Activated T-cell treated with anti-CD3 and anti-CD28 coated beads, Interleukin-2, amount 50 U/mL, for 24 hours (primary cell): ENCODE measurements around the gene MEGF9.
"Not testable (repeated sequence)": the region's sequence is repeated elsewhere in the genome, so short reads cannot be mapped to it uniquely, and the experiment has no call there.

Experiments
- DNase-seq: peaks from one replicate; pipeline ENCODE4 v3.0.0-alpha.2; 2020
- H3K27ac Mint-ChIP-seq: 2 replicates; pipeline ENCODE4 v1.8.0; 2020; ENCODE audit warnings: mild to moderate bottlenecking, mixed read lengths
- H3K27me3 Mint-ChIP-seq: 2 replicates; pipeline ENCODE4 v1.8.0; 2020; ENCODE audit warnings: mixed read lengths
- H3K36me3 Mint-ChIP-seq: 2 replicates; pipeline ENCODE4 v1.8.0; 2020; ENCODE audit warnings: low read depth, mixed read lengths
- H3K4me1 Mint-ChIP-seq: 2 replicates; pipeline ENCODE4 v1.8.0; 2020; ENCODE audit warnings: low read depth, mixed read lengths
- H3K4me3 Mint-ChIP-seq: 2 replicates; pipeline ENCODE4 v1.8.0; 2020; ENCODE audit warnings: mild to moderate bottlenecking, moderate library complexity, mixed read lengths
- H3K9me3 Mint-ChIP-seq: 2 replicates; pipeline ENCODE4 v1.8.0; 2020; ENCODE audit warnings: mixed read lengths

The MEGF9 gene

DNA sequence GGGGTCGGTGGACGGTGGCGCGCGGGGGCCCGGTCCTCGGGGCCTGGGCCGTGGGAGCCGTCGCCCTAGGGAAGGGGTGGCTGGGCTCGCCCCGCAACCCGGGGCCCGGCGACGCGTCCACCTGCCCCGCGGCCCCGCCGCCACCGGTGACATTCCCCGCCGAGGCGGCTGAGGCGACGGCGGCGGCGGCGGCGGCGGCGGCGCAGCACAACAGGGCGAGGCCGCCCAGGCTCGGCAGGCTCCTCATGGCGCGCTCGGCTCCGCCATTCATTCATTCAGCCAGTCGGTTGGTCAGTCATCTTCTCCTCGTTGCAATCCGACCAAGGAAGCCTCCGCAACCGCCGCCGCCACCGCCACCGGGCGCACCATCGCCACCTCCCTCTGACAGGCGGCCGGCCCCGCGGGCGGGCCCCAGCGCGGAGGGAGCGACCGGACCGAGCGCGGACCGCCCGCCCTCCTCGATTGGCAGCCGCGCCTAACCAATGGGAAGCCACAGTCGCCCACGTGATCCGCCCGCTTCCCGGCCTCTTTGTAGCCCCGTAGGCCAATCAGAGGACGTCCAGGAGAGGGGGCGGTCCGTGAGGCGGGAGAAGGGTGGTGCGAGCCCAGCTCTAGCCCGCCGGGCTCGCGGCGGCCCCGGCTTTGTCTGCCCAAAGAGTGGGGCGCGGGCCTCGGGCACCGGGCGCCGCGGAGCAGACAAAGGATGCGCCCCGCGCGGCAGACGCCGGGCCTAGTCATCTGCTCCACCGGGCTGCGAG lies at the start of gene MEGF9:
TSS of gene MEGF9 (minus strand) at position 383 of the 758 bp plus-strand sequence. CDS start at position 271, 112 bp downstream.
- peaks cover 1% of the 10 kb centered on the region for H3K36me3 Mint-ChIP-seq
- H3K9me3 Mint-ChIP-seq: no peaks in the 10 kb centered on the region
- DNase-seq: peak; percentile 98
- no peaks in the 10 kb centered on the region for H3K27me3 Mint-ChIP-seq
- peaks cover 40% of the 10 kb centered on the region for H3K4me1 Mint-ChIP-seq
- peak within 1 kb of the TSS; percentile 91 for H3K27ac Mint-ChIP-seq
- H3K4me3 Mint-ChIP-seq: peak within 1 kb of the TSS; percentile 86

DNA sequence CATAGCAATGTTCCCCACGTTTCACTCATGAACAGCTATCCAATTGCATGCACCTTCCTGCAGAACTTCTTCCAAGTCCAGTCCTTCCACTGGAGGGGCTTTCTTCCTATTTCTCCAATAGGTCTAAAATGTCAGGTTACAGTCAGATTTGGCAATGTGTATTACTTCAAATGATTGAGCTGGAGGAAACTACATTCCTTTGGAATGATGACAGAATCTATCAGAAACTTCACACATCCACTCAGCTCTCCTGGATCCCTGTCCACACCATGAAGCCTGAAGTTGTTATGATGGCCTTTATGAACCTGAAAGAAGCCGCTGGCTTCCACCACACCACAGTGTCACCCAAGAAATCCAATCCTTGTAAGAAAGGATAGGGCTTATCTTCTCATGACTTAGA lies 46.7 kb upstream of the MEGF9 start:
- H3K4me1 Mint-ChIP-seq: peaks cover 23% of the 10 kb centered on the region
- H3K36me3 Mint-ChIP-seq: peaks cover 81% of the 10 kb centered on the region
- H3K4me3 Mint-ChIP-seq: no peak overlapping the region

DNA sequence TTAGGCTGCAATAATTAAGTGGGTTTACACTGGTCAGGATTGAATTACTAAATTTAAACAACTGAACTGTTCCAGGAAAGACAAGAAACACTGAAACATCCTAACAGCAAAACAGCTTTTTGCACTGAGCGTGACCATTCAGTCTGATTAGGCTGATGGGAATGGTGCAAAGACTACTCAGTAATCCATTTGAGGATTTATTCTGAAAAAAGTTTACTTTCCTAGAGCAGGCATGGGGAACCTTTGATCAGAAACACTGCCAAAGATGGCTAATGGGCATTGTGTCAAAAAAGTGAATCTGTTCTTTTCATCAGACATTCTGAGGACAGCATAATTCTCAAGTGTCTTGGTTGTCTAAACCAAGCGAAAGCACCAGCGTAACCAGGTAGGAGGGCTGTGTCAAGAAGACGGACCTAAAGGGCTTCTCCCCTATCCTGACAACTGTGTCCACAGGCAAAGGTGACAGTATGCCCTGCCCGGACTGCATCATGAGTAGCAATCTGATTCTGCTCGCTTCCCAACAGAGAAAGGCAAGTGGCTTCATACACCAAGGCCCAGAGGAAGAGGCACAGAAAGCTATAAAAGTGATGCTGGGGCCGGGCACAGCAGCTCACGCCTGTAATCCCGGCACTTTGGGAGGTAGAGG lies 45.6 kb upstream of the MEGF9 start:
- Mint-ChIP-seq H3K36me3 (peaks cover 72% of the 10 kb centered on the region), H3K27me3 (no peaks in the 10 kb centered on the region), H3K4me3 (no peak overlapping the region), H3K27ac (peak overlapping the region; percentile 1), H3K9me3 (no peaks in the 10 kb centered on the region), H3K4me1 (peaks cover 25% of the 10 kb centered on the region)
- no peak for DNase-seq

More for the DNA sequence above, 46.7 kb upstream of the MEGF9 start:
- no peak for DNase-seq
- no peaks in the 10 kb centered on the region for H3K9me3 Mint-ChIP-seq
- peak overlapping the region; percentile 20 for H3K27ac Mint-ChIP-seq
- no peaks in the 10 kb centered on the region for H3K27me3 Mint-ChIP-seq

DNA sequence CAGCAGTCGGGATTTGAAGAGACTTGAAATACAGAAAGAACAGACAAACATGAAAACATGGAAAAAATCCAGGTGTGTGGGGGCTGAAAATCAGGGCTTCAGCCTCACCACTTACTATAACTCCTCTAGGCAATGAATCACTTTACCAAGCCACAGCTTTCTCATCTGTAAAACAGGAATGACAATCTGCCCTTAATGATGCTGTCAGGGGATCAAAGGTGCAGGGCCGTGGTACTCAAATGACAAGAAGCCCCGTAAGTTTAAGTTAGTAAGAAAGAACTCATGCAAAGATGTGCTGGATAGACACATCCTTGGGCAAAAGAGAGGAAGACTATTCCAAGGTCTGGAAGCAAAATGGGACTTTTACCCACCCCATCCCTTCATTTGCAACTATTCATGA lies 44.3 kb upstream of the MEGF9 start:
- H3K27me3 Mint-ChIP-seq: no peaks in the 10 kb centered on the region
- H3K9me3 Mint-ChIP-seq: no peaks in the 10 kb centered on the region
- H3K27ac Mint-ChIP-seq: peak overlapping the region; percentile 53
- no peak for DNase-seq
- peaks cover 25% of the 10 kb centered on the region for H3K4me1 Mint-ChIP-seq
- peaks cover 59% of the 10 kb centered on the region for H3K36me3 Mint-ChIP-seq
- no peak overlapping the region for H3K4me3 Mint-ChIP-seq

DNA sequence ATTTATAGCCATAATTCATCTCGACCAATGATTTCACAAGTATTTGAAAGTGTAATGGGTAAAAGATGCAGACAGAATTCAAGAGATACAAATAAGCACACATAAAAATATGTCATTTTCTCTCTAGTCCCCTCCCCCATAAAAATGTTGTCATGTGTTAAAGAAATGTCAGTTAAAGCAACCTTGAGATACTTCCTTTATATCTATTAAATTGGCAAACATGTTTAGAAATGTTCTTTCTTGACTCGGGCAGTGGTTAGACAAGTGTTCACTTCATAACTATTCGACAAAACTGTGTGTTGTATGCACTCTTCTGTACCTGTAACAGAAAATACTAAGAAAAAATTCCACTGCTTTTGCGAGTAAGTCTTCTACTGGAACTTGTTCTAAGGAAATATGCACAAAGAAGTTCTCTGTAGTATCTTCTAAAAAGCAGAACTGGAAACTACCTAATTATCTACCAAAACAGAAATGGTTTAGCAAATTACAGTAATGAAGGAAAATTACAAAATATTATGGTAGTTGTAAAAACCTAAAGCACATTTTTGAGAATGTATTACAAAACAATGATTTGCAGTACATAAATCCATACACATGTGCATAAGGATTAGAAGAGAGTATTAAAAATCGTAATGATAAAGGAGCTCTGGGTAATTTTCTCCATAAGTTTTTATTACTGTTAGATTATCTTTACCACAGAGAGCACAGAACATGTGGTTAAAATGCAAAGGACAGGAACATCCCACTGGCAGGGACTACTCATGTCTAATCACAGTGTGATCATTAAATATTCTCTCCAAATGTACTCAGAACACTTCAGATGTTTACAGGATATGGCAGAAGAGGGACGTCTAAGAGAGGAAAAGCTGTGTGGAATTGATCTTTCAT lies 43.0 kb upstream of the MEGF9 start:
- Mint-ChIP-seq H3K9me3 (no peaks in the 10 kb centered on the region), H3K4me1 (peaks cover 25% of the 10 kb centered on the region), H3K27ac (peak overlapping the region; percentile 53), H3K27me3 (no peaks in the 10 kb centered on the region), H3K36me3 (peaks cover 51% of the 10 kb centered on the region), H3K4me3 (no peak overlapping the region)
- no peak for DNase-seq

DNA sequence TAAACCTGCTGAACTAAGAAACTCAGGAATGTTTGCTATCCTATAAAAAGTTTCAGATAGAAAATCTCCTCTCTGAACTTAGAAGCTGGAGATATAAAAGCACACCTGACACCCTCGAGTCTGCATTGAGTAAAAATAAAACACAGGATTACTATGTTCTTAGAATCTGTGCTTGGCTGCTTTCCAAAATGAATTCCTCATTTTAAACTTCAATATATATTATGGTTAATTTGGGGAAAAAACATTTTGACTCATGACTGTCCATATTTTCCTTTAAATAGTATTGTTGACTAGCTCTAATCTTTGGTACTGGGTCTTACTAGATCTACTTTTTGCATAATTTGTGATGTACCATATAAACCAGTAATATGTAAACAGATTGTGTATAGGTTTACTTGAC lies 42.3 kb upstream of the MEGF9 start:
- Mint-ChIP-seq H3K4me3 (no peak overlapping the region), H3K9me3 (no peaks in the 10 kb centered on the region), H3K27ac (peak overlapping the region; percentile 74), H3K36me3 (peaks cover 46% of the 10 kb centered on the region), H3K27me3 (no peaks in the 10 kb centered on the region), H3K4me1 (peaks cover 25% of the 10 kb centered on the region)
- no peak for DNase-seq

DNA sequence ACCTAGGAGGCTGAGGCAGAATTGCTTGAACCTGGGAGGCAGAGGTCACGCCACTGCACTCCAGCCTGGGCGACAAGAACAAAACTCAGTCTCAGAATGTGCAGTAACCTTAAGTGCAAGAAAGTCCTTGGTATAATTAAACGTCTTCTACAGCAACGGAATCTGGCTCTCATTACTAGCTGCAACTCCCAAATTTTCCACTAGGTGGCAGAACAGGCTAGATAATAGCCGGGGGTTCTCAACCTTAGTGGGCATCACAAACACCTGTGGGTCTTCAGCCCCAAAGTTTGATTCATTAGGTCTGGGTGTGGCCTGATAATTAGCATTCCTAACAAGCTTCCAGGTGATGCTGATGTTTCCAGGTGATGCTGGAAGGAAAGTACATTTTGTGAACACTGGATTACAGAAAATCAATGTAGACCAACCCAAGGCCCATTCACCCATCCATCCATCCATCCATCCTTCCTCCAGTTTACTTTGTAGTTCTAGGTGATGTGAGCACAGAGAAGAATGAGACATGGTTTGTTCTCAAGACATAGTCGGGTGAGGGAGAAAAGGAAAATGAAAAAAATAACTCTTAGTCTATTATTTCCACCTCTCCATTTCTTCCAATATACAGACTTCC lies 41.7 kb upstream of the MEGF9 start:
- no peaks in the 10 kb centered on the region for H3K9me3 Mint-ChIP-seq
- H3K36me3 Mint-ChIP-seq: peaks cover 39% of the 10 kb centered on the region
- H3K27ac Mint-ChIP-seq: peak overlapping the region; percentile 74
- peak; percentile 64 for DNase-seq
- peaks cover 25% of the 10 kb centered on the region for H3K4me1 Mint-ChIP-seq
- H3K27me3 Mint-ChIP-seq: no peaks in the 10 kb centered on the region
- no peak overlapping the region for H3K4me3 Mint-ChIP-seq

DNA sequence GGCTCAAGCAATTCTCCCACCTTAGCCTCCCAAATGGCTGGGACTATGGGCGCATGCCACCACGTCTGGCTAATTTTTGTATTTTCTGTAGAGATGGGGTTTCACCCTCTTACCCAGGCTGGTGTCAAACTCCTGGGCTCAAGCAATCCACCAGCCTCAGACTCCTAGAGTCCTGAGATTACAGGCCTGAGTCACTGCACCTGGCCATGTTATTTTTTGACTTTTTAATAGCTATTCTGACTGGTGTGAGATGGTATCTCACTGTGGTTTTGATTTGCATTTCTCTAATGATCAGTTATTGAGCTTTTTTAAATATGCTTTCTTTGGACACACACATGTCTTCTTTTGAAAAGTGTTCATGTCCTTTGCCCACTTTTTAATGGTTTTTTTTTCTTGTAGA lies 40.8 kb upstream of the MEGF9 start:
- Mint-ChIP-seq H3K9me3 (no peaks in the 10 kb centered on the region), H3K4me3 (no peak overlapping the region), H3K27ac (no peak overlapping the region), H3K4me1 (peaks cover 25% of the 10 kb centered on the region), H3K27me3 (no peaks in the 10 kb centered on the region), H3K36me3 (peaks cover 31% of the 10 kb centered on the region)
- no peak for DNase-seq

DNA sequence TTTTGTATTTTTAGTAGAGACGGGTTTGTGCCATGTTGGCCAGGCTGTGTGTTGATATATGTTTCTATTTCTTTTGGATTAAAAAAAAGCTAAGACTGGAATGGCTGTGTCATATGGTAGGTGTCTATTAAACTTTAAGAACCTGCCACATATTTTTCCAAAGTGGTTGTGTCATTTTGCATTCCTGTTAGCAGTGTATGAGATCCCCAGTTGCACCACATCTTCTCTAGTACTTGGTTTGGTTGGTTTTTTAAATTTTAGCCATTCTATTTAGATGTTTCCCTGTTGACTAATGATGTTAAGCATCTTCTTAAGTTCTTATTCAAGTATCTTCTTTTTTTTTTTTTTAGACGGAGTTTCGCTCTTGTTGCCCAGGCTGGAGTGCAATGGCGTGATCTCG lies 36.2 kb upstream of the MEGF9 start:
- H3K36me3 Mint-ChIP-seq: peaks cover 5% of the 10 kb centered on the region

DNA sequence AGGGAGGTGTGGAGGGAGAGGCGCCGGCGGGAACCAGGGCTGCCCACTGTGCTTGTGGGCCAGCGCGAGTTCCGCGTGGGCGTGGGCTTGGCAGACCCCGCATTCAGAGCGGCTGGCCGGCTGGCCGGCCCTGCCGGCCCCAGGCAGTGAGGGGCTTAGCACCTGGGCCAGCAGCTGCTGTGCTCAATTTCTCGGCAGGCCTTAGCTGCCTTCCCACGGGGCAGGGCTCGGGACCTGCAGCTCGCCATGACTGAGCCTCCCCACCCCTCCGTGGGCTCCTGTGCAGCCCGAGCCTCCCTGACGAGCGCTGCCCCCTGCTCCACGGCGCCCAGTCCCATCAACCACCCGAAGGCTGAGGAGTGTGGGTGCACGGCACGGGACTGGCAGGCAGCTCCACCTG lies 32.1 kb upstream of the MEGF9 start:
- not testable (repeated sequence) for H3K36me3 Mint-ChIP-seq, H3K27ac Mint-ChIP-seq, H3K4me1 Mint-ChIP-seq

More for the DNA sequence above, 36.2 kb upstream of the MEGF9 start:
- no peak for DNase-seq
- no peaks in the 10 kb centered on the region for H3K9me3 Mint-ChIP-seq
- no peaks in the 10 kb centered on the region for H3K27me3 Mint-ChIP-seq
- no peak overlapping the region for H3K27ac Mint-ChIP-seq
- peaks cover 2% of the 10 kb centered on the region for H3K4me1 Mint-ChIP-seq
- no peak overlapping the region for H3K4me3 Mint-ChIP-seq

DNA sequence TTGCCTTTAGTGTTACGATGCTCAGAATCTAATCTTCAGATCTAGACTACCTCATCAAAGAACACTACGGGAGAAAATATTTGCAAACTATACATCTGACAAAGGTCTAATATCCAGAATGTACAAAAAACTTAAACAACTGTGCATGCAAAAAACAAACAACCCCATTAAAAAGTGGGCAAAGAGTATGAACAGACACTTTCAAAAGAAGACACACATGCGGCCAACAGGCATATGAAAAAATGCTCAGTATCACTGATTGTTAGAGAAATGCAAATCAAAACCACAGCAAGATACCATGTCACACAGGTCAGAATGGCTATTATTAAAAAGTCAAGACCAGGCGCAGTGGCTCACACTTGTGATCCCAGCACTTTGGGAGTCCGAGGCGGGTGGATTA lies 31.0 kb upstream of the MEGF9 start:
- Mint-ChIP-seq H3K36me3 (no peaks in the 10 kb centered on the region), H3K27ac (no peak overlapping the region), H3K4me1 (peaks cover 2% of the 10 kb centered on the region), H3K9me3 (no peaks in the 10 kb centered on the region), H3K4me3 (no peak overlapping the region), H3K27me3 (no peaks in the 10 kb centered on the region)
- no peak for DNase-seq

More for the DNA sequence above, 32.1 kb upstream of the MEGF9 start:
- H3K4me3 Mint-ChIP-seq, DNase-seq, H3K9me3 Mint-ChIP-seq, H3K27me3 Mint-ChIP-seq: not testable (repeated sequence)

DNA sequence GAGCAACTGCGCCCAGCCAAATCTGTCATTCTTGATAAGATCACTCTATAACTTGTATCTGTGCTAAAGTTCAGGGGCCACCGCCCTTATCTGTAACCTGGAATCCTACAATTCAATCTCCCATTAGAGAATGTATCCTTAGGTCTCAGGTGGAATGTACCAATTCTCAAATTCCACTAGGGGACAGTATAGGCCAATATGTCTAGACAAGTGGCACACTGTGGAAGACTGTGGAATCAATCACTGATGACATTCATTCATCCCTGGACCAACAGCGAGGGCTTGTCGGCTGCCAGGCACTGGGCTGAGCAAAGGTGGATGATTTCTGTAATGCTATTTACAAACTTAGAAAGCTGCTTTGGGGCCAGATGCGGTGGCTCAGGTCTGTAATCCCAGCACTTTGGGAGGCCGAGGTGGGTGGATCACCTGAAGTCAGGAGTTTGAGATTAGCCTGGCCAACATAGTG lies 28.7 kb upstream of the MEGF9 start:
- peaks cover 2% of the 10 kb centered on the region for H3K4me1 Mint-ChIP-seq
- H3K9me3 Mint-ChIP-seq: no peaks in the 10 kb centered on the region
- H3K27ac Mint-ChIP-seq: no peak overlapping the region
- DNase-seq: no peak
- H3K36me3 Mint-ChIP-seq: no peaks in the 10 kb centered on the region
- H3K4me3 Mint-ChIP-seq: no peak overlapping the region
- no peaks in the 10 kb centered on the region for H3K27me3 Mint-ChIP-seq

DNA sequence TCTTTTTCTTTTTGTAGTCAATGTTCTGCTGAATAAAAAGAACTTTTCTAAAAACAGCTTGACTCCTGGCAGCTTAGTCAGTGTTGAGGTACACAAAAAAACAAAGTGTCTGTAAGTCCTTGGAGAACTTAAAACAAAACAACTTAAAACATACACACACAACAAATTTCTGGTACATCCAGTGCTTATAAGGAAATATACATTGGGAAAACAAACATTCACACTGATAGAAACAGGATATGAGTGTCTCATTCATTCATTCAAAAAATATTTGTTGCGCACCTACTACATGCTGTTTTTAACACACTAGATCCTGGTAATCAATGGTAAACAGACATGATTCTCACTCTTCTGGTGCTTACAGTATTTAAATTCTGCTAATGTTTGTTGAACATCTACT lies 27.4 kb upstream of the MEGF9 start:
- no peak for DNase-seq
- Mint-ChIP-seq H3K9me3 (no peaks in the 10 kb centered on the region), H3K27ac (no peak overlapping the region), H3K4me1 (no peaks in the 10 kb centered on the region), H3K4me3 (no peak overlapping the region), H3K36me3 (no peaks in the 10 kb centered on the region), H3K27me3 (no peaks in the 10 kb centered on the region)

DNA sequence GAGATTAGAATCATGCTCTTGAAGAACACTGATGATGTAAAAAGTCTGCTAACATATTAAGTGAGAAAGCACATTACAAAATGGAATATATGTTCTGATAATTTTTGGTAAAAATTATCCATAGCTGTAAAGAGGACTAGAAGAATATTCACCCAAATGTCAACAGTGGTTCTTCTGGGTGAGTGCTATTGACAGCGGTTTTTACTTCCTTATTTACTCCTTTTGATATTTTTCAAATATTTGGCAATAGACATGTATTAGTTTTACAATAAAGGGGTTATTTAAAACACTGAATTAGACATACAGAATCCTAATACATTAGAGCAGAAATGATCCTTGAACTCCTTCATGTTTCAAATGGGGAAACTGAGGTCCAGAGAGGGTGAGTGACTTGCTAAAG lies 26.9 kb upstream of the MEGF9 start:
- Mint-ChIP-seq H3K36me3 (no peaks in the 10 kb centered on the region), H3K4me1 (no peaks in the 10 kb centered on the region), H3K4me3 (no peak overlapping the region), H3K9me3 (no peaks in the 10 kb centered on the region), H3K27me3 (no peaks in the 10 kb centered on the region), H3K27ac (no peak overlapping the region)
- no peak for DNase-seq
